Natural killer cell (primary cell): ENCODE data around the gene KCNC1. TPM values are rescaled to one million over a fixed set of nuclear protein-coding genes. Genes with fewer than 3 reads are reported as not detected.

ENCODE experiments used
- ATAC-seq, 3 donors: fragments of 150-1000 bp in 2 of 3; fragments of 200-7000 bp in 1 of 3; cut with Tn5 transposase; 1 replicate in 1 of 3; 2 replicates in 2 of 3; pipeline ENCODE4 v1.10.0; 2021; ENCODE audit warnings: mild to moderate bottlenecking in 2 of 3, moderate library complexity in 2 of 3
- DNase-seq, 2 donors: peaks; one replicate each; pipeline versions ENCODE4 v3.0.0 to v3.0.0-alpha.2; 2013 to 2021; ENCODE audit warnings: mixed read lengths in 1 of 2
- H3K27ac ChIP-seq: one replicate; pipeline ENCODE4 v1.5.1; 2013; ENCODE audit warnings: mild to moderate bottlenecking, low read length
- H3K27me3 ChIP-seq: one replicate; pipeline ENCODE4 v1.6.1; 2013; ENCODE audit warnings: low read length; ENCODE audit not compliant: control insufficient read depth, insufficient read depth
- H3K36me3 ChIP-seq: one replicate; pipeline ENCODE4 v1.6.1; 2013; ENCODE audit warnings: low read length; ENCODE audit not compliant: control insufficient read depth, insufficient read depth
- H3K4me1 ChIP-seq: one replicate; pipeline ENCODE4 v1.6.1; 2013; ENCODE audit warnings: low read length; ENCODE audit not compliant: control insufficient read depth, insufficient read depth
- H3K4me3 ChIP-seq: one replicate; pipeline ENCODE4 v1.5.1; 2013; ENCODE audit warnings: low read length
- H3K9me3 ChIP-seq: one replicate; pipeline ENCODE4 v1.6.1; 2013; ENCODE audit warnings: low read length; ENCODE audit not compliant: control insufficient read depth, insufficient read depth
- H3K27ac Mint-ChIP-seq, 2 donors: one replicate each; pipeline ENCODE4 v1.8.0; 2022; ENCODE audit warnings: mild to moderate bottlenecking in 2 of 2, mixed read lengths in 2 of 2, moderate library complexity in 1 of 2
- H3K27me3 Mint-ChIP-seq, 2 donors: one replicate each; pipeline ENCODE4 v1.8.0; 2022; ENCODE audit warnings: low read depth in 2 of 2, mixed read lengths in 2 of 2
- H3K36me3 Mint-ChIP-seq: one replicate; pipeline ENCODE4 v1.8.0; 2022; ENCODE audit warnings: mixed read lengths
- H3K4me1 Mint-ChIP-seq, 2 donors: one replicate each; pipeline ENCODE4 v1.8.0; 2022; ENCODE audit warnings: mixed read lengths in 2 of 2
- H3K4me3 Mint-ChIP-seq: one replicate; pipeline ENCODE4 v1.8.0; 2022; ENCODE audit warnings: mild to moderate bottlenecking, moderate library complexity, mixed read lengths
- H3K9me3 Mint-ChIP-seq, 2 donors: one replicate each; pipeline ENCODE4 v1.8.0; 2022; ENCODE audit warnings: mixed read lengths in 2 of 2
- CTCF ChIP-seq: fragments of 200-600 bp; IDR thresholded peaks from one replicate; pipeline ENCODE4 v1.8.0; 2022; ENCODE audit warnings: antibody characterized with exemption
- WGBS: methylation state at CpG from one replicate; pipeline ENCODE4 v1.1.7; 2013; ENCODE audit warnings: missing lambda C conversion rate; ENCODE audit not compliant: insufficient coverage; 5-methylcytosine and 5-hydroxymethylcytosine counted together
- intact Hi-C: fragments of 100-400 bp; cut with micrococcal nuclease; formaldehyde crosslinking; loops from one replicate; pipeline ENCODE4 v1.14.2; 2022
- total RNA-seq, 4 donors: library from RNA; stranded (reverse); fragments of 120-200 nt in 1 of 4; gene quantifications; one replicate each; pipeline versions ENCODE4 v1.2.3 to v1.2.4, GENCODE V29; 2013 to 2022

KCNC1 gene
- total RNA-seq, 3 donors from 2014 or later (not counting 1 experiment from before 2014, with no cell fraction given): not detected

- Histone ChIP-seq H3K4me1 (no peaks in the 10 kb centered on the region), H3K27me3 (no peaks in the 10 kb centered on the region), H3K36me3 (no peaks in the 10 kb centered on the region), H3K4me3 (no peak overlapping the region), H3K9me3 (no peaks in the 10 kb centered on the region), H3K27ac (no peak overlapping the region)
- H3K27me3 Mint-ChIP-seq: no peaks in the 10 kb centered on the region
- H3K27ac Mint-ChIP-seq: no peak overlapping the region
- no peaks in the 10 kb centered on the region for H3K4me1 Mint-ChIP-seq
- 87% methylated on average over 3 of the region's 4 CpGs for WGBS
- ATAC-seq: no peak
- no peak for DNase-seq
- intact Hi-C loops: no loop called here
- no peaks in the 10 kb centered on the region for H3K36me3 Mint-ChIP-seq
- H3K9me3 Mint-ChIP-seq: no peaks in the 10 kb centered on the region
- no peak overlapping the region for H3K4me3 Mint-ChIP-seq
- TF ChIP-seq CTCF: no peak
Measured at GRCh38 chr11:17821648-17822400, 87.2 kb downstream of the KCNC1 start.

DNA sequence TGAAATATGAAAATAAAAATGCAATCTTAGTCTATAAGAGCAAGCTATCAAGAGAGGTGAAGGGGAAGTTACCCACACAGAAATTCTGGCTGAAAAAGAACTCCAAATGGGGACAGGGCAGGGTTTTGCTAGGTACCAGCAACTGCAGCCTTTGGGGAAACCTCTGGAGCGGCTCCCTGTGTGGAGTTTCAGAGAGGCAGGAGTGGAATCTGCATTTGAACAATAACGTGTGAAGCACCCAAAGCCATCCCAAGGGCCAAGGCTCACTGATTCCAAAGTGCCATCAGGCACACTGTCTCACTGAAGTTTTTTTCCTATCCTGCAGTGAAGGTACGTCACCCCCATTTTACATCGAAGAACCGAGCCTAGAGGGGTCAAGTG, 87.8 kb downstream of the KCNC1 start:
- H3K27me3 ChIP-seq: no peaks in the 10 kb centered on the region
- Mint-ChIP-seq H3K4me1 (no peaks in the 10 kb centered on the region), H3K27me3 (no peaks in the 10 kb centered on the region), H3K36me3 (no peaks in the 10 kb centered on the region), H3K4me3 (no peak overlapping the region), H3K27ac (no peak overlapping the region), H3K9me3 (no peaks in the 10 kb centered on the region)
- no peaks in the 10 kb centered on the region for H3K36me3 ChIP-seq
- WGBS: 87% methylated on average over 5 of the region's 5 CpGs
- no peak for ATAC-seq
- no peak overlapping the region for H3K27ac ChIP-seq
- TF ChIP-seq CTCF: no peak
- no peaks in the 10 kb centered on the region for H3K9me3 ChIP-seq
- H3K4me1 ChIP-seq: no peaks in the 10 kb centered on the region
- DNase-seq: no peak
- intact Hi-C loops: no loop called here
- no peak overlapping the region for H3K4me3 ChIP-seq

DNA sequence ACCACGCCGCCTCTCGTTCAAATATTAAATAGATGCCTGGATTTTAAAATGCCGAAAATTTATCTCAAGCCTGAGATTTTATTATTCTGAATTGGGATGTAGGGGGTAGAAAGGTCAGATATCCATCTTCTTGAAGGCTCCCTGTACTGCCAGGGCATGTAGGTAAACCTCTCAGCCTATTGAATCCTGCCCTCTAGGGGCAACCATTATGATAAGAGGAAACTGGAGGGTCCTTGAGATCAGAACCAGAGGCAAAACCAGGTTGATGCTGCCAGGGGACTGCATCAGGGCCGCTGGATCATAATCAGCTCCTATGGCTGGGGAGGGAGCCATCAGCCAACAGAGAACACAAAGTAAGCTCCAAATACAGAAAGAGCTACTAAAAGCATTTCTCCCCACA, 92.4 kb downstream of the KCNC1 start:
- H3K4me3 ChIP-seq: no peak overlapping the region
- H3K27me3 ChIP-seq: no peaks in the 10 kb centered on the region
- H3K27me3 Mint-ChIP-seq: no peaks in the 10 kb centered on the region
- H3K9me3 ChIP-seq: no peaks in the 10 kb centered on the region
- intact Hi-C loops: no loop called here
- no peak for TF ChIP-seq CTCF
- no peak overlapping the region for H3K27ac ChIP-seq
- no peaks in the 10 kb centered on the region for H3K4me1 Mint-ChIP-seq
- H3K4me3 Mint-ChIP-seq: no peak overlapping the region
- WGBS: 95% methylated on average over 5 of the region's 5 CpGs
- H3K4me1 ChIP-seq: no peaks in the 10 kb centered on the region
- H3K36me3 Mint-ChIP-seq: no peaks in the 10 kb centered on the region
- no peaks in the 10 kb centered on the region for H3K9me3 Mint-ChIP-seq
- H3K36me3 ChIP-seq: no peaks in the 10 kb centered on the region
- ATAC-seq (no peak), DNase-seq (no peak)
- no peak overlapping the region for H3K27ac Mint-ChIP-seq

- H3K27me3 Mint-ChIP-seq: no peaks in the 10 kb centered on the region
- no peaks in the 10 kb centered on the region for H3K27me3 ChIP-seq
- H3K27ac Mint-ChIP-seq: no peak overlapping the region
- no peaks in the 10 kb centered on the region for H3K36me3 Mint-ChIP-seq
- WGBS: over 99% methylated on average over 9 of the region's 9 CpGs
- no peak for ATAC-seq
- no peaks in the 10 kb centered on the region for H3K4me1 Mint-ChIP-seq
- no peaks in the 10 kb centered on the region for H3K9me3 Mint-ChIP-seq
- no peaks in the 10 kb centered on the region for H3K4me1 ChIP-seq
- no peak for DNase-seq
- intact Hi-C loops: no loop called here
- no peak overlapping the region for H3K27ac ChIP-seq
- H3K9me3 ChIP-seq: no peaks in the 10 kb centered on the region
- TF ChIP-seq CTCF: no peak
- no peak overlapping the region for H3K4me3 ChIP-seq
- H3K4me3 Mint-ChIP-seq: no peak overlapping the region
- no peaks in the 10 kb centered on the region for H3K36me3 ChIP-seq
Measured at GRCh38 chr11:17828311-17828751, 93.8 kb downstream of the KCNC1 start.
